ENCODE measurements around the gene ITPRID2.

GRCh38 chr2:181915102-181915501 lies 23.6 kb downstream of the ITPRID2 start:
- TF ChIP-seq POU2F2 (IDR thresholded peaks at IDR 0.05; ENCODE audit: borderline replicate concordance, low read depth, low read length): no peak
- TF ChIP-seq POLR2AphosphoS5 (IDR thresholded peaks at IDR 0.05; ENCODE audit: low read length): no peak
